ENCODE measurements around the gene LRRTM2.
"Not testable (repeated sequence)": the region's sequence is repeated elsewhere in the genome, so short reads cannot be mapped to it uniquely, and the experiment has no call there.

Gene LRRTM2, protein sequence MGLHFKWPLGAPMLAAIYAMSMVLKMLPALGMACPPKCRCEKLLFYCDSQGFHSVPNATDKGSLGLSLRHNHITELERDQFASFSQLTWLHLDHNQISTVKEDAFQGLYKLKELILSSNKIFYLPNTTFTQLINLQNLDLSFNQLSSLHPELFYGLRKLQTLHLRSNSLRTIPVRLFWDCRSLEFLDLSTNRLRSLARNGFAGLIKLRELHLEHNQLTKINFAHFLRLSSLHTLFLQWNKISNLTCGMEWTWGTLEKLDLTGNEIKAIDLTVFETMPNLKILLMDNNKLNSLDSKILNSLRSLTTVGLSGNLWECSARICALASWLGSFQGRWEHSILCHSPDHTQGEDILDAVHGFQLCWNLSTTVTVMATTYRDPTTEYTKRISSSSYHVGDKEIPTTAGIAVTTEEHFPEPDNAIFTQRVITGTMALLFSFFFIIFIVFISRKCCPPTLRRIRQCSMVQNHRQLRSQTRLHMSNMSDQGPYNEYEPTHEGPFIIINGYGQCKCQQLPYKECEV

DNA sequence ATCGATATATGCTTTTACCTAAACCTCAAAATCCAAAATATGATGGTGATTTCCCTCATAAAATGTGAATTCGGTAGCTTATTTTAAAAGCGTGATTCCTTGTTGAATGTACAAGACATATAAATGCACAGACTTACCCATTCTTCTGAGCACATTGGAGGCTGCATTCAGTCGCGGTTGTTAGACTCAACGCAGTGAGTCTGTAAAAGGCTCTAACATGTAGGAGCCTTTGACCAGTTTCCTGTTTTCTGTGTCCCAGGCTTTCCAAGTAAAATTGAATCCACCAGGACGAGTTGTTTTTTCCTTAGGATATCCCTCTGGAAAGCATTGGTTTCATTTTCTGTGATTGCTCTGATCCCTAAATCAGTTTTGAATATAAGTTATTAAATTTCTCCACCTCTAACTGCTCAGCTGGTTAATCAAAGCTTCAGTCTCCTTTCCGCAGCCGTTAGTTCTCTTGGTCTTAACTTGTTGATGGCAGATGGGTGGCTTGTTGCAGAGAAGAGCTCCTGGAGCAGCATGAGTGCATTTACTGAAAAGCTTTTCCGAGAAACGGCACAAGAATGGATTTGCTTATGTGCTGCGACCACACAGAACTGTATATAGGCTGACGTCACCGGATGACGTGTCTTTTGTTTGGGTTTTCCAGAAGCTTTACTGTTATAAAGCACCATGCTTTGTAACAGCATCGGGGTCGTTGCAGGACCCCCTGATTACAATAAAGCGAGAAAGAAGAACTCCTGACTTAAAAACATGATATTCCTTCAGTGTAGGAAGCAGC lies at the start of gene LRRTM2:
LRRTM2 (minus strand) TSS at position 565 of the 781 bp plus-strand sequence; CDS start at position 141, 424 bp downstream.
- no peak for DNase-seq

GRCh38 chr5:138922494-138922893 lies 47.4 kb upstream of the LRRTM2 start:
- DNase-seq, result no peak

DNA sequence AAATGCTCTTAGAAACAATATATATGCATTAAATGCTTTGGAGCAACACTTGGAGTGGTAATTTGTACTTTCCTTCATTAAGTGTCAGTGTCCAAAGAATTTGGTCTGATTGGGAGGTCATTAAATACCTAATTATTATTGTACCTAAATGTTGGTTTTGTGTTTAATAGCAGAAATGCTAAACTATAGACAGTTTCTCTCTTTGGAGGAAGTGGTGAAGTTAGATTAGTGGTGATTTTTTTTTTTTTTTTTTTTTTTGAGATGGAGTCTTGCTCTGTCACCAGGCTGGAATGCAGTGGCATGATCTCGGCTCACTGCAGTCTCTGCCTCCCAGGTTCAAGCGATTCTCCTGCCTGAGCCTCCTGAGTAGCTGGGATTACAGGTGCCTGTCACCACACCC lies 46.2 kb upstream of the LRRTM2 start:
- not testable (repeated sequence) for DNase-seq

DNA sequence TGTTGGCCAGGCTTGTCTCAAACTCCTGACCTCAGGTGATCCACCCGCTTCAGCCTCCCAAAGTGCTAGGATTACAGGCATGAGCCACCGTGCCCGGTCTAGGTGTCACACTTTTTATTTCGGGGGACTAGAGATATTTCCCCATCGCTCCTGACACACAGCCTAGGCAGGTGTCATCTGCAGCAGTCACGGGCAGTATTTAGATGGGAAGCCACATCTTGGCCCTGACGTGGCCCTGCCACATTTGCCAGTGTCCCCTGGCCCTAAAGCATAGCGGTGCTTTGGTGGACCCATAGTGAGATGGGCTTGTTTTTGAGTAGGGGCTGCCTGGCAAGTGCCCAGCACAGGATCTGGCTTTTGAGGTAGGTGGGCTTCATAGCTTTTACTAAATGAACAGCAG lies 45.0 kb upstream of the LRRTM2 start:
- DNase-seq, result no peak

DNA sequence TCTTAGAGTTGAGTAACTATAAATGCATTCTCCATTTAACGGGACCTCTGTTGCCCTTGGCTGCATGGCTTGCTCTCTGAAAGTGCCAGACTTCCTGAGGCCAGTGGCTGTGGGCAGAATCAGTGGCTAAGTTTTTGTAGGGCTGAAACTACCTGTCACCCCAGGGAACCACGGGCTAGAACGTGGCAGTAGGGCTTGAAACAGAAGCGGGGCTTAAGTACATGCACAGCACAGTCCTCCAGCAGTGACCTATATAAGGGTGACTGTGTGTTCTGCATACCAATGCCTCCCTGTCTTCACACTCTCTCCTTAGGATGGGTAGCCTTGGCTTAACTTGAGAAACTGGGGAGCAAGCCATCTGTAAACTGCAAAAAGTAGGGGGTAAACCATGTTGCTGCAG lies 43.6 kb upstream of the LRRTM2 start:
- no peak for DNase-seq

DNA sequence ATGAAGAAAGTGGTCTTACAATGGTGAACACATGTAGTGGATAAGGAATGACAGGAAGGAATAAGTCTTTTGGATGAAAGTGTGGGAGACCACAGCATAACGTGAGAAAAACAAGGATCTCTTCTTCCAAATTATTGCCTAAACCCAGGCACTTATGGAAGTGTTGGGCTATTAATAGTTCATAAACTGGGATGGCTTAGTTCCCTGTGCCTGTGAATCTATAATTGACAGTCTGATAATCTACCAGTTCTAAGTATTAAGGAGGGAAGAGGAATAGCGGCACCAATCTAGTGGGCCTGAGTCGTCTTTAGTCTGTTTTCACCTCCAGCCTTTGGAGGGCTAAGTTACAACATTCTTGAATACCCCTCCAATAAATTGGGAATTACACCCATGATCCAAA lies 39.2 kb upstream of the LRRTM2 start:
- no peak for DNase-seq

DNA sequence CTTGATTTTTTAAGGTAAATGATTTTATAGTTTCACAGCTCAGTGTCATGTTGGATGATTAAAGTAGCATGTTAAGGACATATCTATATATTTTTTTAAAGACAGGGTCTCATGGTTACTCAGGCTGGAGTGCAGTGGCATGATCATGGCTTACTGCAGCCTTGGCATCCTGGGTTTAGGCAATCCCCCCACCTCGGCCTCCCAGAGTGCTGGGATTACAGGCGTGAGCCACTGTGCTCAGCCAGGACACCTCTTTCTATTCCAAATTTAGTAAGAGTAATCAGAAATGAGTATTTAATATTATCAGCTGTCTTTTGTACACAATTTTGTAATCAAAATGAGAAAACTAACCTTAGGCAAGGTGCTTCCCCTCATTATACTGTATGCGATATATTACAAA lies 38.6 kb upstream of the LRRTM2 start:
- no peak for DNase-seq

DNA sequence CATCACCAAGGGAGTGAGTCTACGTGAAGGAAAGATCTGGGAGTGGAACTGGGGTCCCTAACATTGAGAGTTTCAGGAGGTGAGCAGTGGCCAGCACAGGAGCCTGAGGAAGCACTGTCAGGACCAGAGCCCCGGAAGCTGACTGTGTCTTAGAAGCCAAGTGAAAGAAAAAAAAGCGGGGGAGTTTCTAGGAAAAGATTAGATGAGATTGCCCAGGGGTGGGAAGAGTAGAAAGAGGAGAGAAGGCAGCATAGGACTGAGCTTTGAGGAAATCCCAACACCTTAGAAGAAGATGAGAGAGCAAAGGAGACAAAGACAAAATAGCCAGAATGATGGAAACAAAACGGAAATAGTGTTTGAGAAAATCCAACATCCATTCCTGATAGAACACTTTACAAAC lies 37.0 kb upstream of the LRRTM2 start:
- no peak for DNase-seq

DNA sequence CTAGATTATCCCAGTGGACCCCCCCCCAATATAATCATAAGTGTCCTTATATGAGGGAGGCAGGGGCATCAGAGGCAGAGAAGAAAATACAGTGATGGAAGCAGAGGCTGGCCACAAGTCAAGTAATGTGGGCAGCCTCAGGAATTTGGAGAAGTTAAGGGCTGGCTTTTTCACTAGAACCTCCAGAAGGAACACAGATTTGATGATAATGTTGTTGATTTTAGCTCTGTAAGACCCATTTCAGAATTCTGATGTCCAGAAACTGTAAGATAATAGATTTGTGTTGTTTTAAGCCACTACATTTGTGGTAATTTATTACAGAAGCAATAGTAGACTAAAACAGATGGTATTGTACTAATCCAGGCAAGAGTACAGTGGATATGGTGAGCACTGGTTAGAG lies 36.3 kb upstream of the LRRTM2 start:
- DNase-seq, result no peak

DNA sequence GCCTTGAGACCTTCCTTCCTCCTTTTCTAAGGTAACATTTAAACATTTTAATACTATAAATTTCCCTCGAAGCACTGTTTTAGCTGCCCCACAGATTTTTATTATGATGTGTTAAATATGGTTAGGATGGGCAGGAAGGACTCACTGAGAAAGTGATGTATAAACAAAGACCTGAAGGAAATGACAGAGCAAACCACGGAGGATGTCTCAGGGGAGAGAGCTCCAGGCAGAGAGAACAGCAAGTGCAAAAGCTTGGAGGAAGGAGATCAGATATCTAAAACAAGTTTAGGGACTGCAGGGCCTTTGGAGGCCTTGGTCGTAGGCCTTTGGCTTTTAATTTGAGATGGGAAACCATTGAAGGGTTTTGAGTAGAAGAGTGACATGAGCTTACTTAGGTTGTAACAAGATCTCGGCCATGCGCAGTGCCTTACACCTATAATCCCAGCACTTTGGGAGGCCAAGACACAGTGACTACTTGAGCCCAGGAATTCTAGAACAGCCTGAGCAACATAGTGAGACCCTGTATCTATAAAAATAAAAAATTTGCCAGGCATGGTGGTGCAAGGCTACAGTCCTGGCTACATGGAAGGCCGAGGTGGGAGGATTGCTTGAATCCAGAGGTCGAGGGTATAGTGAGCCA lies 35.5 kb upstream of the LRRTM2 start:
- DNase-seq, result no peak

GRCh38 chr5:138909734-138910133 lies 34.6 kb upstream of the LRRTM2 start:
- DNase-seq, result no peak

GRCh38 chr5:138905541-138905940 lies 30.4 kb upstream of the LRRTM2 start:
- no peak for DNase-seq

- DNase-seq, result no peak
These were observed 28.1 kb upstream of the LRRTM2 start for GRCh38 chr5:138903130-138903775.

DNA sequence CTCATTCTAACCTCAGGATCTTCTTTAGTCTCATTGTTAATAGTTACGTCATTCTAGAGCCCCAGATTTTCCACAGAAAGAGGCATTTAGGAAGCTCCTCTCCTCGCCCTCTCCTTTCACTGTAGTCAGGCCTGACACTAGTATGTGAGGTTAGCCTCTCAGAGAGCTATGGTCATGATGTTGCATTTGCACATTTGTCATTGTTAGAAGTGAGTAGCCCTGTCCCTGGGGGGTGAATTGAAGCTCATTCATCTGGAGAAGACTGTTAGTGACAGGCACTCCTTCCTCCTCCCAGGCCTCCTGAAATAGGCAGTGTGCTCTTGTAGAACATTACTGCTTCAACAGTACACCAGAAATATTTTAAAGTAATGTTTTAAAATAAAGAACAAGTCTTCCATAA lies 26.6 kb upstream of the LRRTM2 start:
- no peak for DNase-seq

- DNase-seq, result no peak
These were observed 25.3 kb upstream of the LRRTM2 start for GRCh38 chr5:138900281-138900965.

- DNase-seq, result no peak
These were observed 23.6 kb upstream of the LRRTM2 start for GRCh38 chr5:138898742-138899141.

DNA sequence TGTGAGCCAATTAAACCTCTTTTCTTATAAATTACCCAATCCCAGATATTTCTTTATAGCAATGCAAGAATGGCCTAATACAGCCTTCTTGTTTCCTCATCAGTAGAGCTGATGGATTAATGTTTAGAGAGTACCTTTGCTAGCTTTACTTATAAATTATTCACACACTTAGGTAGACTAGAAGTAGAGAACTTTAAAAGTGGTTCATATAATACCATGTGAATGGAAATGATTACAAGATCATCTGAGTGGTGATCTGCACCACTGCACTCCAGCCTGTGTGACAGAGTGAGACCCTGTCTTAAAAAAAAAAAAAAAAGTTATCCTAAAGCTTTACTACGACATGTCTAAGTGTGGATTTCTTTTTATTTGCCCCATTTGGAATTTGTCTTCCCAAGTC lies 23.2 kb upstream of the LRRTM2 start:
- no peak for DNase-seq

DNA sequence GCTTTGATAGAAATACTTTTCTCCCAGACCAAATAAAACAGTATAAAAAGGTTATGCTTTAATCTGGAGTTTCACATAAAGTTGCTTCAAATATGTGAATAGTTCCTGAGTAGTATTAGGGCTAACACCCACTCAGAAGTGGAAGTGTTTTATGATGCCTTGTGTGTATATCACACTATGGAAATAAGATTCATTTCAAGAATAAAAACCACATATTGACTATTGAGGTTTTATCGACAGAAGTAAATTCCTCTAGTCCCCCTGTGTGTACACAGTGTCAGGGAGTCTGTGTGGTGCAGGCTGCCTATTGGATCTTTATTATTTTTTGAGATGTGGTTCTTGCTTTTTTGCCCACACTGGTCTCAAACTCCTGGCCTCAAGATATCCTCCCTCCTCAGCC lies 20.8 kb upstream of the LRRTM2 start:
- DNase-seq, result no peak

GRCh38 chr5:138890644-138891043 lies 15.5 kb upstream of the LRRTM2 start:
- DNase-seq, result no peak

DNA sequence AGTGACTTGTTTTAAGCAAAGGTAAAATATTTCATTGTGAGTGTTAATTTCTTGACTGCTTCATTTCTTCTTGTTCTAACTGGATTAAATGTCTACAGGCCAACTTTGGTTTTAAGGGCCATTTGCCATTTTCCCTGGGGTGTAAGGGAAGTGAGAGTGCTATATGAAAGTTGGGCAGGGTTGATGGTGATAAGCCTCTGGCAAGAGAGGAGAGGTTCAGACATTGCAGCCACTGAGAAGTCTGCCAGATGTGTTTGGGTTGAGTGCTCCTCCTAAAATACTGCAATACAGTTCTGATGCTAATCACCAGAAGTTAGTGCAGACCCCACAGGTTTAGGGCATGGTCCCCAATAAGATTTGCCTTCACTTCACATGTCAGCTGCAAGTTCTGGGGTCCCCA lies 14.9 kb upstream of the LRRTM2 start:
- no peak for DNase-seq

GRCh38 chr5:138884554-138884953 lies 9.4 kb upstream of the LRRTM2 start:
- DNase-seq, result no peak

- DNase-seq, result no peak
These were observed 9.0 kb upstream of the LRRTM2 start for GRCh38 chr5:138884094-138884493.
